ENCODE measurements around the gene NUDT1. TPM values are rescaled to one million over a fixed set of nuclear protein-coding genes. Genes with fewer than 3 reads are reported as not detected.

Gene NUDT1
- total and polyA plus RNA-seq, 2 experiments from 2014 or later, result 9.6 to 16.3 TPM

- H3K4me1 ChIP-seq (ENCODE audit: insufficient read depth), result no peaks in the 10 kb centered on the region
- no peaks in the 10 kb centered on the region for H3K36me3 ChIP-seq (replicated peaks; ENCODE audit: insufficient read depth, low read depth)
- no peaks in the 10 kb centered on the region for H4K20me1 ChIP-seq (ENCODE audit: insufficient read depth, poor library complexity, severe bottlenecking)
- no peaks in the 10 kb centered on the region for H3K9me2 ChIP-seq (replicated peaks; ENCODE audit: insufficient read depth)
- no peaks in the 10 kb centered on the region for H3K27me3 ChIP-seq
- H3K9me3 ChIP-seq (ENCODE audit: low read depth), result no peaks in the 10 kb centered on the region
- H3K79me2 ChIP-seq, result no peaks in the 10 kb centered on the region
- TF ChIP-seq CTCF (IDR thresholded peaks at IDR 0.05; ENCODE audit: poor library complexity) (no peak), EZH2phosphoT487 (IDR thresholded peaks at IDR 0.05; ENCODE audit: low read depth, severe bottlenecking, unreplicated experiment) (no peak), EZH2 (IDR thresholded peaks at IDR 0.05; ENCODE audit: borderline replicate concordance) (no peak)
- no peak overlapping the region for H3K4me3 ChIP-seq
- no peak overlapping the region for H3K4me2 ChIP-seq
- no peak overlapping the region for H3K27ac ChIP-seq
- no peak for DNase-seq (ENCODE audit: low spot score)
- H2AFZ ChIP-seq, result no peak overlapping the region
- WGBS (ENCODE audit: low lambda C conversion rate, missing lambda C conversion rate), result 97% methylated on average over 14 of the region's 17 CpGs
Observed at GRCh38 chr7:2220954-2221353, 21.1 kb upstream of the NUDT1 start.

- Histone ChIP-seq H3K79me2 (no peaks in the 10 kb centered on the region), H3K4me1 (ENCODE audit: insufficient read depth) (no peaks in the 10 kb centered on the region), H3K4me2 (no peak overlapping the region), H3K27me3 (no peaks in the 10 kb centered on the region), H3K9me3 (ENCODE audit: low read depth) (no peaks in the 10 kb centered on the region), H3K9me2 (replicated peaks; ENCODE audit: insufficient read depth) (no peaks in the 10 kb centered on the region), H3K36me3 (replicated peaks; ENCODE audit: insufficient read depth, low read depth) (no peaks in the 10 kb centered on the region), H3K4me3 (no peak overlapping the region), H3K27ac (no peak overlapping the region), H2AFZ (no peak overlapping the region), H4K20me1 (ENCODE audit: insufficient read depth, poor library complexity, severe bottlenecking) (no peaks in the 10 kb centered on the region)
- TF ChIP-seq EZH2 (IDR thresholded peaks at IDR 0.05; ENCODE audit: borderline replicate concordance), result no peak
- TF ChIP-seq EZH2phosphoT487 (IDR thresholded peaks at IDR 0.05; ENCODE audit: low read depth, severe bottlenecking, unreplicated experiment), result no peak
- no peak for TF ChIP-seq CTCF (IDR thresholded peaks at IDR 0.05; ENCODE audit: poor library complexity)
- 98% methylated on average over 22 of the region's 22 CpGs for WGBS (ENCODE audit: low lambda C conversion rate, missing lambda C conversion rate)
- no peak for DNase-seq (ENCODE audit: low spot score)
Observed at GRCh38 chr7:2222516-2222915, 19.5 kb upstream of the NUDT1 start.

GRCh38 chr7:2223321-2223720, 18.7 kb upstream of the NUDT1 start:
- no peak for TF ChIP-seq EZH2 (IDR thresholded peaks at IDR 0.05; ENCODE audit: borderline replicate concordance)
- no peak for TF ChIP-seq EZH2phosphoT487 (IDR thresholded peaks at IDR 0.05; ENCODE audit: low read depth, severe bottlenecking, unreplicated experiment)
- TF ChIP-seq CTCF (IDR thresholded peaks at IDR 0.05; ENCODE audit: poor library complexity), result no peak
- no peaks in the 10 kb centered on the region for H3K9me2 ChIP-seq (replicated peaks; ENCODE audit: insufficient read depth)
- H2AFZ ChIP-seq, result no peak overlapping the region
- no peak for DNase-seq (ENCODE audit: low spot score)
- no peaks in the 10 kb centered on the region for H4K20me1 ChIP-seq (ENCODE audit: insufficient read depth, poor library complexity, severe bottlenecking)
- no peaks in the 10 kb centered on the region for H3K4me1 ChIP-seq (ENCODE audit: insufficient read depth)
- H3K4me3 ChIP-seq, result no peak overlapping the region
- no peak overlapping the region for H3K27ac ChIP-seq
- no peak overlapping the region for H3K4me2 ChIP-seq
- H3K36me3 ChIP-seq (replicated peaks; ENCODE audit: insufficient read depth, low read depth), result no peaks in the 10 kb centered on the region
- no peaks in the 10 kb centered on the region for H3K79me2 ChIP-seq
- H3K9me3 ChIP-seq (ENCODE audit: low read depth), result no peaks in the 10 kb centered on the region
- no peaks in the 10 kb centered on the region for H3K27me3 ChIP-seq
- WGBS (ENCODE audit: low lambda C conversion rate, missing lambda C conversion rate), result 97% methylated on average over 17 of the region's 17 CpGs

GRCh38 chr7:2224491-2224928, 17.5 kb upstream of the NUDT1 start:
- Histone ChIP-seq H4K20me1 (ENCODE audit: insufficient read depth, poor library complexity, severe bottlenecking) (no peaks in the 10 kb centered on the region), H3K27ac (no peak overlapping the region)

More at GRCh38 chr7:2224491-2224928, 17.5 kb upstream of the NUDT1 start:
- Histone ChIP-seq H3K9me2 (replicated peaks; ENCODE audit: insufficient read depth) (no peaks in the 10 kb centered on the region), H3K4me1 (ENCODE audit: insufficient read depth) (no peaks in the 10 kb centered on the region), H3K27me3 (no peaks in the 10 kb centered on the region), H2AFZ (no peak overlapping the region), H3K4me3 (no peak overlapping the region), H3K4me2 (no peak overlapping the region), H3K79me2 (peaks cover 4% of the 10 kb centered on the region), H3K9me3 (ENCODE audit: low read depth) (no peaks in the 10 kb centered on the region), H3K36me3 (replicated peaks; ENCODE audit: insufficient read depth, low read depth) (no peaks in the 10 kb centered on the region)
- no peak for TF ChIP-seq EZH2 (IDR thresholded peaks at IDR 0.05; ENCODE audit: borderline replicate concordance)
- no peak for TF ChIP-seq EZH2phosphoT487 (IDR thresholded peaks at IDR 0.05; ENCODE audit: low read depth, severe bottlenecking, unreplicated experiment)
- TF ChIP-seq CTCF (IDR thresholded peaks at IDR 0.05; ENCODE audit: poor library complexity), result no peak
- DNase-seq (ENCODE audit: low spot score), result no peak
- WGBS (ENCODE audit: low lambda C conversion rate, missing lambda C conversion rate), result 97% methylated on average over 13 of the region's 13 CpGs

All from hepatocyte (in vitro differentiated cells).